Astrocyte of the spinal cord (primary cell): Measurements from ENCODE around the gene RSF1.
A peak's percentile ranks its signal among the peaks of the same experiment; 100 is the strongest.

ENCODE experiments used
- DNase-seq: peaks from one replicate; pipeline ENCODE4 v3.0.0; 2011; ENCODE audit warnings: low read depth, low spot score
- H3K4me3 ChIP-seq: 2 replicates; pipeline ENCODE4 v1.5.1; 2011; ENCODE audit warnings: low read depth, mild to moderate bottlenecking, low read length, moderate library complexity
- CTCF ChIP-seq: IDR thresholded peaks from 2 replicates; pipeline ENCODE4 v1.5.1; 2012; ENCODE audit warnings: low read depth, mild to moderate bottlenecking, low read length, inconsistent platforms
- in situ Hi-C: cut with HindIII; loops from 2 replicates; pipeline ENCODE4 v1.10.0; 2017; ENCODE audit warnings: low sequenced_read_pairs

RSF1 gene

GRCh38 chr11:77728203-77728786, 92.2 kb downstream of the RSF1 start:
- in situ Hi-C loops: no loop called here
- no peak for DNase-seq
- H3K4me3 ChIP-seq: no peak overlapping the region
- TF ChIP-seq CTCF: no peak

GRCh38 chr11:77726524-77726923, 94.0 kb downstream of the RSF1 start:
- H3K4me3 ChIP-seq: no peak overlapping the region
- in situ Hi-C loops: no loop called here
- DNase-seq: no peak
- TF ChIP-seq CTCF: no peak

GRCh38 chr11:77725433-77725832, 95.1 kb downstream of the RSF1 start:
- DNase-seq: no peak
- no peak for TF ChIP-seq CTCF
- in situ Hi-C loops: no loop called here
- H3K4me3 ChIP-seq: no peak overlapping the region

GRCh38 chr11:77724636-77725035, 95.9 kb downstream of the RSF1 start:
- no peak for TF ChIP-seq CTCF
- no peak overlapping the region for H3K4me3 ChIP-seq
- in situ Hi-C loops: no loop called here
- DNase-seq: no peak

GRCh38 chr11:77723024-77723423, 97.5 kb downstream of the RSF1 start:
- no peak for DNase-seq
- in situ Hi-C loops: no loop called here
- H3K4me3 ChIP-seq: no peak overlapping the region
- TF ChIP-seq CTCF: no peak

GRCh38 chr11:77710358-77710757, 110.2 kb downstream of the RSF1 start:
- in situ Hi-C loops: no loop called here

More at GRCh38 chr11:77710358-77710757, 110.2 kb downstream of the RSF1 start:
- peak; percentile 58 for DNase-seq
- no peak overlapping the region for H3K4me3 ChIP-seq
- no peak for TF ChIP-seq CTCF
